HG03108 (cell line): ENCODE measurements around the gene ZNF768.
"Not testable (repeated sequence)": the region's sequence is repeated elsewhere in the genome, so short reads cannot be mapped to it uniquely, and the experiment has no call there.

ENCODE experiments used
- ATAC-seq: cut with Tn5 transposase; IDR thresholded peaks from one replicate; pipeline ENCODE4 v1.9.1; 2021; ENCODE audit warnings: moderate library complexity; ENCODE audit not compliant: unreplicated experiment

Gene ZNF768

GRCh38 chr16:30511509-30511908 is 14.9 kb downstream of the ZNF768 start:
- no peak for ATAC-seq

GRCh38 chr16:30510376-30510938 is 15.9 kb downstream of the ZNF768 start:
- no peak for ATAC-seq

GRCh38 chr16:30509081-30509765 is 17.1 kb downstream of the ZNF768 start:
- ATAC-seq: no peak

- ATAC-seq: no peak
These were observed 22.7 kb downstream of the ZNF768 start for GRCh38 chr16:30503403-30504296.

- ATAC-seq: no peak
These were observed 27.1 kb downstream of the ZNF768 start for GRCh38 chr16:30499284-30499683.

- ATAC-seq: no peak
These were observed 31.7 kb downstream of the ZNF768 start for GRCh38 chr16:30494709-30495108.

GRCh38 chr16:30493941-30494488 is 32.4 kb downstream of the ZNF768 start:
- no peak for ATAC-seq

GRCh38 chr16:30491744-30492308 is 34.5 kb downstream of the ZNF768 start:
- ATAC-seq: no peak

- no peak for ATAC-seq
These were observed 35.1 kb downstream of the ZNF768 start for GRCh38 chr16:30491229-30491628.

- ATAC-seq: no peak
These were observed 36.2 kb downstream of the ZNF768 start for GRCh38 chr16:30490210-30490609.

GRCh38 chr16:30488764-30489605 is 37.4 kb downstream of the ZNF768 start:
- no peak for ATAC-seq

GRCh38 chr16:30485818-30486436 is 40.4 kb downstream of the ZNF768 start:
- ATAC-seq: no peak

- no peak for ATAC-seq
These were observed 41.5 kb downstream of the ZNF768 start for GRCh38 chr16:30484887-30485286.

- no peak for ATAC-seq
These were observed 44.0 kb downstream of the ZNF768 start for GRCh38 chr16:30482366-30482765.

- no peak for ATAC-seq
These were observed 45.0 kb downstream of the ZNF768 start for GRCh38 chr16:30481381-30481780.

GRCh38 chr16:30478766-30479478 is 47.4 kb downstream of the ZNF768 start:
- no peak for ATAC-seq

- ATAC-seq: not testable (repeated sequence)
These were observed 48.6 kb downstream of the ZNF768 start for GRCh38 chr16:30477773-30478172.

- ATAC-seq: no peak
These were observed 49.4 kb downstream of the ZNF768 start for GRCh38 chr16:30476991-30477390.

GRCh38 chr16:30474684-30475083 is 51.7 kb downstream of the ZNF768 start:
- no peak for ATAC-seq
